Left lung (tissue), 10 donors: ENCODE results near the gene APOF. TPM values are rescaled to one million over a fixed set of nuclear protein-coding genes. Genes with fewer than 3 reads are reported as not detected.

Experiments used
- ATAC-seq: fragments of 200-7000 bp; cut with Tn5 transposase; one replicate; pipeline ENCODE4 v1.9.1; 2020; ENCODE audit warnings: moderate library complexity
- DNase-seq, 4 donors: peaks; one replicate each; pipeline ENCODE4 v3.0.0-alpha.2; 2013 to 2020
- H3K27ac ChIP-seq, 2 donors: fragments of 200-600 bp; sonication (generic) in 1 of 2; one replicate each; pipeline versions ENCODE4 v1.5.0 to v1.8.0; 2020 to 2021
- H3K27me3 ChIP-seq, 2 donors: fragments of 200-600 bp; sonication (generic) in 1 of 2; one replicate each; pipeline versions ENCODE4 v1.5.0 to v1.8.0; 2020 to 2021
- H3K36me3 ChIP-seq, 2 donors: fragments of 200-600 bp; sonication (generic) in 1 of 2; one replicate each; pipeline versions ENCODE4 v1.5.0 to v1.8.0; 2020 to 2021
- H3K4me1 ChIP-seq, 2 donors: fragments of 200-600 bp; one replicate each; pipeline ENCODE4 v1.8.0; 2021
- H3K4me3 ChIP-seq, 2 donors: fragments of 200-600 bp; sonication (generic) in 1 of 2; one replicate each; pipeline versions ENCODE4 v1.5.0 to v1.8.0; 2020 to 2021; ENCODE audit warnings: mild to moderate bottlenecking in 1 of 2
- H3K9me3 ChIP-seq, 2 donors: fragments of 200-600 bp; sonication (generic) in 1 of 2; one replicate each; pipeline versions ENCODE4 v1.5.0 to v1.8.0; 2020 to 2021
- CTCF ChIP-seq, 2 donors: fragments of 200-600 bp; sonication (generic) in 1 of 2; IDR thresholded peaks; one replicate each; pipeline versions ENCODE4 v1.5.0 to v1.8.0; 2021; ENCODE audit warnings: antibody characterized with exemption in 2 of 2
- intact Hi-C, 2 donors: fragments of 100-400 bp; cut with DNase I; formaldehyde crosslinking; loops; one replicate each; pipeline versions ENCODE4 v1.11.2 to v1.14.2; 2022
- polyA plus RNA-seq, 6 donors: library from polyadenylated mRNA; unstranded; fragments of 120-200 nt; gene quantifications; one replicate each; pipeline ENCODE4 v1.2.1, GENCODE V29; 2013; ENCODE audit not compliant: insufficient read length in 6 of 6
- total RNA-seq, 2 donors: library from RNA; stranded (reverse); fragmentation: NEBNext Ultra II Directional; extraction: Animal tissue kit (Norgen Biotek cat#: 25700); gene quantifications; one replicate each; pipeline ENCODE4 v1.2.1, GENCODE V29; 2021
- donor health status: DM: no; HTN: yes; CAD: no.
- donor health status: DM: no; HTN: no; CAD: no.

The APOF gene
- total and polyA plus RNA-seq, 8 donors: 0.13 to 0.18 (median 0.13) TPM; not detected in 5

- TF ChIP-seq CTCF (IDR thresholded peaks at IDR 0.05): no peak
- no peak overlapping the region for H3K27ac ChIP-seq
- intact Hi-C loops: no loop called here
- H3K36me3 ChIP-seq: no peaks in the 10 kb centered on the region
- ATAC-seq (no peak), DNase-seq (no peak)
- no peaks in the 10 kb centered on the region for H3K27me3 ChIP-seq
- H3K4me1 ChIP-seq: no peaks in the 10 kb centered on the region
- no peak overlapping the region for H3K4me3 ChIP-seq
- H3K9me3 ChIP-seq: no peaks in the 10 kb centered on the region
These were observed 23.2 kb upstream of the APOF start for GRCh38 chr12:56385873-56386272.

- TF ChIP-seq CTCF (IDR thresholded peaks at IDR 0.05): no peak
- intact Hi-C loops: no loop called here
- Histone ChIP-seq H3K27me3 (no peaks in the 10 kb centered on the region), H3K4me3 (no peak overlapping the region), H3K4me1 (no peaks in the 10 kb centered on the region), H3K36me3 (no peaks in the 10 kb centered on the region), H3K27ac (no peak overlapping the region), H3K9me3 (no peaks in the 10 kb centered on the region)
- ATAC-seq (no peak), DNase-seq (no peak)
These were observed 20.0 kb upstream of the APOF start for GRCh38 chr12:56382611-56383010.

GRCh38 chr12:56377989-56378316 lies 15.3 kb upstream of the APOF start:
- Histone ChIP-seq H3K36me3 (no peaks in the 10 kb centered on the region), H3K27me3 (no peaks in the 10 kb centered on the region), H3K4me3 (no peak overlapping the region), H3K4me1 (peaks cover 0 to 16% of the 10 kb centered on the region in 2 donors), H3K9me3 (no peaks in the 10 kb centered on the region), H3K27ac (no peak overlapping the region)
- no peak for ATAC-seq
- TF ChIP-seq CTCF (IDR thresholded peaks at IDR 0.05): no peak
- DNase-seq: no peak
- intact Hi-C loops: no loop called here

GRCh38 chr12:56377310-56377988 lies 14.8 kb upstream of the APOF start:
- Histone ChIP-seq H3K9me3 (no peaks in the 10 kb centered on the region), H3K4me1 (peaks cover 0 to 16% of the 10 kb centered on the region in 2 donors), H3K27me3 (no peaks in the 10 kb centered on the region), H3K27ac (no peak overlapping the region), H3K36me3 (no peaks in the 10 kb centered on the region), H3K4me3 (no peak overlapping the region)
- TF ChIP-seq CTCF (IDR thresholded peaks at IDR 0.05): no peak
- intact Hi-C loops: no loop called here
- DNase-seq (no peak), ATAC-seq (no peak)

- no peaks in the 10 kb centered on the region for H3K9me3 ChIP-seq
- H3K27me3 ChIP-seq: no peaks in the 10 kb centered on the region
- DNase-seq (no peak), ATAC-seq (no peak)
- no peak overlapping the region for H3K4me3 ChIP-seq
- no peaks in the 10 kb centered on the region for H3K36me3 ChIP-seq
- peaks cover 0 to 16% of the 10 kb centered on the region in 2 donors for H3K4me1 ChIP-seq
- TF ChIP-seq CTCF (IDR thresholded peaks at IDR 0.05): no peak
- intact Hi-C loops: no loop called here
- no peak overlapping the region for H3K27ac ChIP-seq
These were observed 13.2 kb upstream of the APOF start for GRCh38 chr12:56375598-56376434.
